Tibial nerve (tissue), 4 donors: ENCODE results near the gene FUT6. TPM values are rescaled to one million over a fixed set of nuclear protein-coding genes. Genes with fewer than 3 reads are reported as not detected.

ENCODE experiments used
- DNase-seq, 2 donors: peaks; one replicate each; pipeline ENCODE4 v3.0.0-alpha.2; 2019; ENCODE audit warnings: low spot score in 2 of 2
- H3K27ac ChIP-seq, 4 donors: fragments of 200-600 bp; sonication (generic) in 3 of 4; one replicate each; pipeline ENCODE4 v1.5.1; 2017 to 2019; ENCODE audit warnings: mild to moderate bottlenecking in 1 of 4
- H3K27me3 ChIP-seq, 2 donors: fragments of 200-600 bp; sonication (generic) in 1 of 2; one replicate each; pipeline versions ENCODE4 v1.5.1 to v1.6.0; 2017 to 2019
- H3K36me3 ChIP-seq, 3 donors: fragments of 200-600 bp; sonication (generic); one replicate each; pipeline ENCODE4 v1.5.1; 2018 to 2019
- H3K4me1 ChIP-seq, 4 donors: fragments of 200-600 bp; sonication (generic) in 3 of 4; one replicate each; pipeline ENCODE4 v1.5.1; 2017 to 2019
- H3K4me3 ChIP-seq, 4 donors: fragments of 200-600 bp; sonication (generic) in 3 of 4; one replicate each; pipeline ENCODE4 v1.5.1; 2017 to 2019; ENCODE audit warnings: mild to moderate bottlenecking in 1 of 4, moderate library complexity in 1 of 4
- H3K9me3 ChIP-seq, 4 donors: fragments of 200-600 bp; sonication (generic) in 3 of 4; one replicate each; pipeline ENCODE4 v1.5.1; 2017 to 2019
- EP300 ChIP-seq, 2 donors: sonication (generic); formaldehyde crosslinking; IDR thresholded peaks; one replicate each; pipeline ENCODE4 v1.6.1; 2017; ENCODE audit warnings: antibody characterized with exemption in 2 of 2, mild to moderate bottlenecking in 1 of 2
- POLR2A ChIP-seq, 2 donors: fragments of 450-650 bp; IDR thresholded peaks; one replicate each; pipeline ENCODE4 v1.6.1; 2017; ENCODE audit warnings: antibody characterized with exemption in 2 of 2, mild to moderate bottlenecking in 2 of 2, moderate library complexity in 2 of 2
- WGBS, 2 donors: methylation state at CpG; one replicate each; pipeline ENCODE4 v1.1.5; 2018; 5-methylcytosine and 5-hydroxymethylcytosine counted together
- total RNA-seq, 4 donors: library from RNA; depleted of rRNA; stranded (reverse); fragments of >200 nt; gene quantifications; one replicate each; pipeline ENCODE4 v1.1.0, GENCODE V29; 2016
- TF ChIP-seq, protein P1 (sequence below), 5 experiments: fragments of 200-600 bp in 3 of 5; fragments of 450-650 bp in 2 of 5; sonication (generic) in 3 of 5; IDR thresholded peaks; one replicate each; pipeline ENCODE4 v1.5.1; 2016 to 2019; ENCODE audit warnings: antibody characterized with exemption in 5 of 5, mild to moderate bottlenecking in 3 of 5, moderate library complexity in 2 of 5

FUT6 gene
- total RNA-seq, 4 donors from 2014 or later: not detected

DNA sequence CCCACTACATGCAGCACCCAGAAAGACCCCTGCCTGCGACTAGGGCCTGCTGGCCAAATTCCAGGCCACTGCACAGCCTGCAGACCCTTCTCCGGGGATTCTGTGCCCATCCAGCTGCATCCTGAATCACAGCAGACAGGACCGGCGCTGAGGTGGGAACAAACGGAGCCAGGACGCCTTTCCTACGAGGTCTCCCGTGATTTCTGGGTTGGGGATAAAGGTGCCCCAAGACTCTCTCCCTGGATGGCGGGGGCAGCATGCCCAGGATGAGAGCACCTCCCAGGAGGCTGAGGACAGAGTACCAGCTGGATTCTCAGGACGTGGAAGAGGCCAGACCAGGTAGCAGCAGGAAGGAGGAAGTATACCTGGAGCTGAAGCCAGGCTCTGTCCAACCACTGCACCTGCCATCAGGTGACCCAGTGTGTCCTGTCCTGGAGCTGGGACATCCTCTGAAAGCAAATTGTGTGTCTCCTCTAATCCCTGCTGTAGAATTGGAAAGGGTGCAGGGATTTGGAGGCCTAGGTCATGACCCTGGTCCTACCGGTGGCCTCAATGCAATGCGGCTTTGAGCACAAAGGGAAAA lies 34.2 kb upstream of the FUT6 start:
- H3K36me3 ChIP-seq: no peaks in the 10 kb centered on the region
- no peak overlapping the region for H3K4me3 ChIP-seq
- H3K4me1 ChIP-seq: no peaks in the 10 kb centered on the region
- H3K9me3 ChIP-seq: no peaks in the 10 kb centered on the region
- no peak for DNase-seq
- no peak overlapping the region for H3K27ac ChIP-seq
- WGBS, 2 donors: 89 to 92% methylated on average over 12 of the region's 12 CpGs
- TF ChIP-seq POLR2A (IDR thresholded peaks at IDR 0.05) (no peak), EP300 (IDR thresholded peaks at IDR 0.05) (no peak)
- TF ChIP-seq, protein P1, sequence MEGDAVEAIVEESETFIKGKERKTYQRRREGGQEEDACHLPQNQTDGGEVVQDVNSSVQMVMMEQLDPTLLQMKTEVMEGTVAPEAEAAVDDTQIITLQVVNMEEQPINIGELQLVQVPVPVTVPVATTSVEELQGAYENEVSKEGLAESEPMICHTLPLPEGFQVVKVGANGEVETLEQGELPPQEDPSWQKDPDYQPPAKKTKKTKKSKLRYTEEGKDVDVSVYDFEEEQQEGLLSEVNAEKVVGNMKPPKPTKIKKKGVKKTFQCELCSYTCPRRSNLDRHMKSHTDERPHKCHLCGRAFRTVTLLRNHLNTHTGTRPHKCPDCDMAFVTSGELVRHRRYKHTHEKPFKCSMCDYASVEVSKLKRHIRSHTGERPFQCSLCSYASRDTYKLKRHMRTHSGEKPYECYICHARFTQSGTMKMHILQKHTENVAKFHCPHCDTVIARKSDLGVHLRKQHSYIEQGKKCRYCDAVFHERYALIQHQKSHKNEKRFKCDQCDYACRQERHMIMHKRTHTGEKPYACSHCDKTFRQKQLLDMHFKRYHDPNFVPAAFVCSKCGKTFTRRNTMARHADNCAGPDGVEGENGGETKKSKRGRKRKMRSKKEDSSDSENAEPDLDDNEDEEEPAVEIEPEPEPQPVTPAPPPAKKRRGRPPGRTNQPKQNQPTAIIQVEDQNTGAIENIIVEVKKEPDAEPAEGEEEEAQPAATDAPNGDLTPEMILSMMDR (IDR thresholded peaks at IDR 0.05): no peak
- peaks cover 0 to 31% of the 10 kb centered on the region in 2 donors for H3K27me3 ChIP-seq

GRCh38 chr19:5870986-5871394 lies 31.5 kb upstream of the FUT6 start:
- H3K9me3 ChIP-seq: no peaks in the 10 kb centered on the region
- no peak overlapping the region for H3K4me3 ChIP-seq
- no peak for TF ChIP-seq POLR2A (IDR thresholded peaks at IDR 0.05)
- TF ChIP-seq EP300 (IDR thresholded peaks at IDR 0.05): no peak
- TF ChIP-seq, protein P1 (IDR thresholded peaks at IDR 0.05): no peak
- H3K4me1 ChIP-seq: no peaks in the 10 kb centered on the region
- no peaks in the 10 kb centered on the region for H3K36me3 ChIP-seq
- H3K27me3 ChIP-seq: peaks cover 0 to 6% of the 10 kb centered on the region in 2 donors
- H3K27ac ChIP-seq: no peak overlapping the region
- WGBS, 2 donors: 78 to 81% methylated on average over 12 of the region's 12 CpGs
- no peak for DNase-seq

- no peak overlapping the region for H3K4me3 ChIP-seq
- peaks cover 0 to 6% of the 10 kb centered on the region in 2 donors for H3K27me3 ChIP-seq
- no peaks in the 10 kb centered on the region for H3K36me3 ChIP-seq
- DNase-seq: no peak
- no peak overlapping the region for H3K27ac ChIP-seq
- TF ChIP-seq, protein P1 (IDR thresholded peaks at IDR 0.05): no peak
- TF ChIP-seq EP300 (IDR thresholded peaks at IDR 0.05) (no peak), POLR2A (IDR thresholded peaks at IDR 0.05) (no peak)
- WGBS, 2 donors: 79 to 84% methylated on average over 26 to 29 of the region's 31 CpGs
- H3K9me3 ChIP-seq: no peaks in the 10 kb centered on the region
- H3K4me1 ChIP-seq: no peaks in the 10 kb centered on the region
These were observed 28.0 kb upstream of the FUT6 start for GRCh38 chr19:5867201-5868136.

- Histone ChIP-seq H3K27ac (no peak overlapping the region), H3K9me3 (no peaks in the 10 kb centered on the region), H3K36me3 (no peaks in the 10 kb centered on the region), H3K4me1 (no peaks in the 10 kb centered on the region), H3K4me3 (no peak overlapping the region), H3K27me3 (peaks cover 0 to 1% of the 10 kb centered on the region in 2 donors)
- no peak for DNase-seq
- 61 to 69% methylated on average over 10 to 11 of the region's 11 CpGs for WGBS, 2 donors
- no peak for TF ChIP-seq POLR2A (IDR thresholded peaks at IDR 0.05)
- TF ChIP-seq, protein P1 (IDR thresholded peaks at IDR 0.05): no peak
- no peak for TF ChIP-seq EP300 (IDR thresholded peaks at IDR 0.05)
These were observed 26.3 kb upstream of the FUT6 start for GRCh38 chr19:5865772-5866171.
